Mucosa of rectum (tissue), 2 donors: ENCODE data around the gene PRICKLE1.
A peak's percentile ranks its signal among the peaks of the same experiment; 100 is the strongest.

Source experiments
- H3K27ac ChIP-seq, 2 donors: one replicate each; pipeline ENCODE4 v1.7.0; 2013; ENCODE audit warnings: inconsistent platforms in 2 of 2, low read depth in 2 of 2, low read length in 2 of 2
- H3K27me3 ChIP-seq, 2 donors: one replicate each; pipeline ENCODE4 v1.7.0; 2013; ENCODE audit warnings: low read length in 2 of 2; ENCODE audit not compliant: control insufficient read depth in 2 of 2, insufficient read depth in 2 of 2
- H3K36me3 ChIP-seq, 2 donors: one replicate each; pipeline ENCODE4 v1.7.0; 2013; ENCODE audit warnings: low read length in 2 of 2; ENCODE audit not compliant: control insufficient read depth in 2 of 2, insufficient read depth in 2 of 2
- H3K4me1 ChIP-seq, 2 donors: one replicate each; pipeline ENCODE4 v1.7.0; 2013; ENCODE audit warnings: low read length in 2 of 2, mild to moderate bottlenecking in 1 of 2; ENCODE audit not compliant: control insufficient read depth in 2 of 2, insufficient read depth in 2 of 2
- H3K4me3 ChIP-seq, 2 donors: one replicate each; pipeline ENCODE4 v1.7.0; 2013; ENCODE audit warnings: low read length in 2 of 2
- H3K9ac ChIP-seq, 2 donors: one replicate each; pipeline ENCODE4 v1.7.0; 2013; ENCODE audit warnings: low read length in 2 of 2, low read depth in 1 of 2, mild to moderate bottlenecking in 1 of 2
- H3K9me3 ChIP-seq, 2 donors: one replicate each; pipeline ENCODE4 v1.7.0; 2013; ENCODE audit warnings: low read length in 2 of 2; ENCODE audit not compliant: control insufficient read depth in 2 of 2
- donor health status: healthy.
- donor health status: Normal muscosa, but diverticular disease.

The PRICKLE1 gene

DNA sequence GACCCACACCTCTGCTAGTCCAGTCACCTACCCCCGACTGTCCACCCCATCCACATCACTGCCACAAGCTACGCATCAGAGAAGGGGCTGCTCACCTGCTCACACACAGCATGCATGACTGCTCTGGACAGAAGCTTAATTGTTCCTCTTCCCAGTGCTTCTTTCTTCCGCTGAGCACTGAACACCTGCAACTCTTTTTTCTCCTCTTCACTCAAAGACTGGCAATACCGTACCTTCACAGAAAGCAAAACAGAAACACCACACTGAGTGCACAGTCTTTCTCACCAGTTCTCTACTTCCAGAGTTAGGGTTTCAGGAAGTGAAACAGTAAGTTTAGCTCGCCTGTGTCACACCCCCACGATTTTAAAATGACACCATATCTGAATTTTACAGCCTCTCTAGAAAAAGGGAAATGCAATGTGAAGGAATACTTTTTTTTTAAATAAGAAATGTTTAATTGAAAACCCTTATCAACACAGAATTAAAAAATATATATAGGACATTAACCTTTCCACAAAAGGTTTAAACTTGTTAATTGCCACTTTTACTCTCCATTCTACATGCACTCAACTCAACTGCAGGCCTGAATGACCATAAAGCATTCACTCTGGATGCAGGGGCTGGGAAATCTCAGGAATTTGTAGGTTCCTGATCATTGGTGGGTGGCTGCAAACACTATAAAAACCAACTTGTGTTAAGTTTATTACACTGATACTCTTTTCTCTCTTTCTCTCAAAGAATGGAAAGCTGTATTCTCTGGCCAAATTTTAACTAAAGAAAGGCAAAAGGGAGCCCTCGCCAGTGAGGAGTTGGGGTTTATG, 120.0 kb downstream of the PRICKLE1 start:
- H3K27ac ChIP-seq = peak overlapping the region in 1 of 2 donors; percentile 39
- H3K4me1 ChIP-seq = no peaks in the 10 kb centered on the region
- H3K9me3 ChIP-seq = no peaks in the 10 kb centered on the region
- H3K27me3 ChIP-seq = no peaks in the 10 kb centered on the region
- H3K36me3 ChIP-seq = peaks cover 0 to 4% of the 10 kb centered on the region in 2 donors
- H3K9ac ChIP-seq = no peak overlapping the region
- peak overlapping the region in 1 of 2 donors; percentile 51 for H3K4me3 ChIP-seq

DNA sequence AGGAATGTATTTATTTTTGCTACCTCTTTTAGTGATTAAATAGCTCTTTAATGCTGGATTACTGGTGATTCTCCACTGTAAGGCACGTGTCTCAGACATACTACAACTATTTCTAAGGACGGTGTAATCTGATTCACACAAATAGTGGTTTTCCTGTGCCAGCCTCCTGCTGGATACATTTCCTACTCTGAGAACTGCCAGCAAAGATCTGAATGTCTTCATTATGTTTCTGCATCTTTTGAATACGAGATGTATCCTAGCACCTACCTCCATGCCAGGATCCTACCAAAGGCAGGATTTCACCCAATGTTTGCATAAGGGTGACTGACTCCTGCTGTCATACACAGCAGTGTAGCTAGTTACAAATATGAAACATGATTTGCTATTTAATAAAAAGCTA, 120.6 kb downstream of the PRICKLE1 start:
- Histone ChIP-seq H3K36me3 (peaks cover 0 to 4% of the 10 kb centered on the region in 2 donors), H3K9ac (no peak overlapping the region), H3K27me3 (no peaks in the 10 kb centered on the region), H3K9me3 (no peaks in the 10 kb centered on the region), H3K4me1 (no peaks in the 10 kb centered on the region), H3K27ac (peak overlapping the region in 1 of 2 donors; percentile 39), H3K4me3 (peak overlapping the region in 1 of 2 donors; percentile 51)

DNA sequence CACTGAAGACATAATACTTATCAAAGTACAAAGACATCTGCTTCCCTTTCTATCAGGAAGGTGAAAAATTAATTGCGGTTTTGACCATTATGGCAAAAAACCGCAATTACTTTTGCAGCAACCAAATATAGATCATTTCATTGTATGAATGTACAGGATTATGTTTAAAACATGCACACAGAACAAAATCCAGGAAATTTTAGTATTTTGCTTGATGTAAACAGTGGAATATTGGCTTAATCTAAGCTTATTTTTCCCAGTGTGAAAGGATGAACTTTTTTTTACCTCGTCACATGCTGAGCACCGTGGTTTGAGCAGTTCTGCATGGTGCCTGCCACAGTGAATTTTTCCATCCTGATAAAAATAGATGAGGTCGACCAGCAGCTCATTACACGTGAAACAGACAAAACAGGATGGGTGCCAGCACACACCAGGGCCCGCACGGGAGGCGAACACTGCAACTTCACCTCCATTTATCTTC, 121.2 kb downstream of the PRICKLE1 start:
- Histone ChIP-seq H3K27me3 (no peaks in the 10 kb centered on the region), H3K36me3 (peaks cover 0 to 4% of the 10 kb centered on the region in 2 donors), H3K9me3 (no peaks in the 10 kb centered on the region), H3K27ac (peak overlapping the region in 1 of 2 donors; percentile 39), H3K4me3 (no peak overlapping the region), H3K4me1 (no peaks in the 10 kb centered on the region), H3K9ac (no peak overlapping the region)

DNA sequence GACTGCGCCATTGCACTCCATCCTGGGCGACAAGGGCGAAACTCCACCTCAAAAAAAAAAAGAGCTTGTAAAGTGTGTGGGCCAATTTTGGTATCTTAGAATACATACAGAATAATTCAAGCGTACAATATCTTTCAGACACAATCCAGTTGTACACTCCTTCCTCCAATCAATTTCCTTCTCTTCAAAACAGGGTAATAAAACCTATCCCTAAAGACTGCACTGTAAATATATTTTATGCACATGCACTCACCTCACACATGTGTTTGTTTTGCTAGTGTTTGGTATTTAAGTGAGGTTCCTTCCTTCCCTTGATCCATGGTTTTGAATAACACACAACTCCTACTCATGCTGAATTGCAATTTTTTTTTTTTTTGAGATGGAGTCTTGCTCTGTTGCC, 125.9 kb downstream of the PRICKLE1 start:
- no peak overlapping the region for H3K27ac ChIP-seq
- peaks cover 0 to 4% of the 10 kb centered on the region in 2 donors for H3K36me3 ChIP-seq

DNA sequence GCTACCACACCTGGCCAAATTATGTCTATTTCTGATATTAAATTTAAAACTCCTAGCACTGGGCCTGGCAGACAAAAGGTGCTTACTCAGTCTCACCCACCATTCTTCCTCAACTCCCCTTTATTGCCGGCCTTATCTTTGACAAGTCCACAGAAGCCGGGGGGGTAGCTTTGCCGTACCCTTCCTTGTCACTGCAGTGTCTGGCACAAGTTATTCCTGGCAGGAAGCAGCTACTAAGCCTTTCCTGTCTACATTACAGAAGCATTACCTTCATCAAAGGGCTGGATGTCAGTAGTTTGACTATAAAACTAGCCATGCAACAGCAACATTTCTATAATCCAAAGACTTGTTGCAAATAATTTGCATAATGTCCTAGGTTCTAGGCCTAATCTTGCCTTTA, 127.1 kb downstream of the PRICKLE1 start:
- Histone ChIP-seq H3K27me3 (no peaks in the 10 kb centered on the region), H3K9me3 (no peaks in the 10 kb centered on the region), H3K9ac (no peak overlapping the region), H3K4me1 (no peaks in the 10 kb centered on the region), H3K27ac (no peak overlapping the region), H3K4me3 (no peak overlapping the region), H3K36me3 (peaks cover 0 to 4% of the 10 kb centered on the region in 2 donors)

More for the DNA sequence above, 125.9 kb downstream of the PRICKLE1 start:
- Histone ChIP-seq H3K27me3 (no peaks in the 10 kb centered on the region), H3K4me1 (no peaks in the 10 kb centered on the region), H3K4me3 (no peak overlapping the region), H3K9ac (no peak overlapping the region), H3K9me3 (no peaks in the 10 kb centered on the region)

DNA sequence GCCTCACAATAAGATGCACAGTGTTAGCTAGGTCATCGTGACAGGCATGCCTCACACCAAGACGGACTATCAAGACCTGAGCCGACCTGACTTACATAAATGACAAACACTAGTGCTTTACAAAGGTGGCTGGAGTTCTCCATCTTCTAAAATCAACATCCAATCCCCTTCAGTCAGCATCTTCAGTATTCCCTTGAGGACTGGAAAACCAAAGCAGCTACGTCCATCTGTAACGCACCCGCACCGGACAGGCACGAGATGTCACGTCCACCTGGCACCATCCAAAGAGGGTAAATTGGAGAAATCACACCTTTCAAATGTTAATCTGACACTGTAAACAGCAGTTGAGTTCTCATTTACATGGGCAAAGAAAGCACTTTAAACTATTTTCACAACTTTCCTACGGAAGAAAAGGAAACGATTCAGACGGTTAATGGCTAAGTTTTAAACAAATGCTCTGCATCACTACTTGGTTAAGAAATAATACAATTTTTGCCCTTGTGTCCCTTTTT, 130.2 kb downstream of the PRICKLE1 start:
- no peaks in the 10 kb centered on the region for H3K9me3 ChIP-seq
- no peaks in the 10 kb centered on the region for H3K4me1 ChIP-seq
- H3K36me3 ChIP-seq = no peaks in the 10 kb centered on the region

DNA sequence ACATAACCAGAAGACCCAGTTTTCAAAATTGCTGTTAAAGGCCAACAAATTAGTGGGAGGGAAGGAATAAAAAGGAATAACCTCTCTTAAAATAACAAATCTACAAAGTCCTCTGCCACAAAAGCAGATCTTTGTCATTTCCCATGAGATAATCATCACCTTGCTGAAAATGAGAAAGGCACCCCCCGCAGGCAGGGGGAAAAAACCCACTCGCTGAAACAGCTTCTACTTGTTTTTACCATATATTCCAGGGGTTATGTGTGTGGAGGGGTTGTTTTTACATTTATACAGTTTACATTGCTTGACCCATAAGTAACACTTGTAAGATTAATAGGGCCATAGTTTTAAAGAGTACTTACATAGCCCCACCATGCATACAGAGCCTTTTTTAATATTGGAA, 131.0 kb downstream of the PRICKLE1 start:
- Histone ChIP-seq H3K4me3 (no peak overlapping the region), H3K27ac (no peak overlapping the region), H3K27me3 (no peaks in the 10 kb centered on the region), H3K4me1 (no peaks in the 10 kb centered on the region), H3K9ac (no peak overlapping the region), H3K9me3 (no peaks in the 10 kb centered on the region), H3K36me3 (no peaks in the 10 kb centered on the region)

More for the DNA sequence above, 130.2 kb downstream of the PRICKLE1 start:
- no peak overlapping the region for H3K27ac ChIP-seq
- H3K9ac ChIP-seq = no peak overlapping the region
- H3K27me3 ChIP-seq = no peaks in the 10 kb centered on the region
- no peak overlapping the region for H3K4me3 ChIP-seq

DNA sequence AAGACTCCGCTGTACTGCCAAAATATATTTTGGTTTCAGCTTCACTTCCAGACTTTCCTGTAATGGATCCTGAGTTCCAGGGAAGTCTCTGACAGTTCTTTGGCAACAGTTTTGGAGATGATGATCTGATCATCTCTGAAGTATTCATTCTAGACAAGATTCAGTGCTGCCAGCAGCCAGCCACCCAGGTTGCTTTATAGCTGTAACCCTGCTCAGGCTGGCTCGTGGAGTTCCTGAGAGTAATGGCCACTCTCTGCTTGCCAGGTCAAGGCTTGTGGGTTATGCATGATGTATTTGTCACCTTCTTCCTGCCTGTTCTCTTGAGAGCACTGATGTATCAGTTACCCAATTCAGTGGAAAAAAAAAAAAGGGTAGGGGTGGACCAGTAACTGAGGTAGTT, 139.3 kb downstream of the PRICKLE1 start:
- Histone ChIP-seq H3K27me3 (no peaks in the 10 kb centered on the region), H3K4me3 (no peak overlapping the region), H3K36me3 (peaks cover 2 to 8% of the 10 kb centered on the region in 2 donors), H3K27ac (no peak overlapping the region), H3K4me1 (no peaks in the 10 kb centered on the region), H3K9me3 (no peaks in the 10 kb centered on the region), H3K9ac (no peak overlapping the region)

DNA sequence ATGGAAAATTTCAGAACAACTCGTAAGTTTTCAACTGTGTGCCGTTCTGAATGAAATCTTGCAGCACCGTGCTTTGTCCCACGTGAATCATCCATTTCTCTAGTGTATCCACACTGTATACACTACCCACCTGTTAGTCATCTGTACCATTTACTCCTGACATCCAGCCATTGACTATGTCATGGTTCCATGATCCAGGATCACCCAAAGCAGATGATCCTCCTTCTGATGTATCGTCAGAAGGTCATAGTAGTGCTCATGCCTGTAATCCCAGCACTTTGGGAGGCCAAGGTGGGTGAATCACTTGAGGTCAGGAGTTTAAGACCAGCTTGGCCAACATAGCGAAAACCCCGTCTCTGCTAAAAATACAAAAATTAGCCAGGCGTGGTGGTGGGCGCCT, 140.7 kb downstream of the PRICKLE1 start:
- Histone ChIP-seq H3K9me3 (no peaks in the 10 kb centered on the region), H3K27me3 (no peaks in the 10 kb centered on the region), H3K4me1 (no peaks in the 10 kb centered on the region), H3K36me3 (peaks cover 2 to 8% of the 10 kb centered on the region in 2 donors), H3K4me3 (no peak overlapping the region), H3K9ac (no peak overlapping the region), H3K27ac (no peak overlapping the region)

DNA sequence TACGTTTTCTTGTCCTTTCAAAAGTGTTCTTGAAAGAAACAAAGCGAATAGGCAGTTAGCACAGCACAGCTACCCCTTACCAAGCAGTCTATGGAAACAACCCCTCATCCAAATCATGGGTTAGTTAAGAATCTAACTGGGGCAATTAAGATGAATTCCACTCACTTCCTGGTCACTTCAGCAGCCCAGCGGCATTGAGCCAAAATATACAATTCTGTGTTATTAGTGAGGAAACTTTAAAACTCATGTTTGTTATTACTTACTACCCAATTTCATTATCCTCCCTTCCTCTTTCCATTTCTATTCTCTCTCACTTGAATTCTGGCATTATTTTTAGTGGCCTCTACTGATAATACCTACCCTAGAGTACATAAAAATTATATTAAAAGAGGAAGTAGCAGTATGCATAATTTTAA, 142.2 kb downstream of the PRICKLE1 start:
- Histone ChIP-seq H3K27me3 (no peaks in the 10 kb centered on the region), H3K27ac (no peak overlapping the region), H3K36me3 (peaks cover 2 to 15% of the 10 kb centered on the region in 2 donors), H3K4me3 (no peak overlapping the region), H3K4me1 (no peaks in the 10 kb centered on the region), H3K9me3 (no peaks in the 10 kb centered on the region), H3K9ac (no peak overlapping the region)
